Kidney (tissue), 14 donors: ENCODE results near the gene LRRTM3. TPM values are rescaled to one million over a fixed set of nuclear protein-coding genes. Genes with fewer than 3 reads are reported as not detected.

Experiments
- DNase-seq, 5 donors: peaks; one replicate each; pipeline ENCODE4 v3.0.0-alpha.2; 2013 to 2020
- FAIRE-seq: peaks from 2 replicates; lab custom pipeline; 2012; peaks lifted over from hg19 to GRCh38; lab: Jason Lieb, UNC
- H3K27ac ChIP-seq, 2 donors: one replicate each; pipeline ENCODE4 v1.7.0; 2013; ENCODE audit warnings: low read depth in 2 of 2, low read length in 2 of 2, inconsistent platforms in 1 of 2
- H3K27me3 ChIP-seq: one replicate; pipeline ENCODE4 v1.7.1; 2013; ENCODE audit warnings: low read length, inconsistent platforms; ENCODE audit not compliant: control insufficient read depth, insufficient read depth
- H3K36me3 ChIP-seq, 3 donors: one replicate each; pipeline versions ENCODE4 v1.7.0 to v1.7.1; 2013; ENCODE audit warnings: low read length in 3 of 3, control low read depth in 1 of 3, inconsistent platforms in 1 of 3; ENCODE audit not compliant: insufficient read depth in 3 of 3, control insufficient read depth in 2 of 3
- H3K4me1 ChIP-seq, 3 donors: one replicate each; pipeline versions ENCODE4 v1.7.0 to v1.7.1; 2013; ENCODE audit warnings: low read length in 3 of 3, inconsistent platforms in 1 of 3, low read depth in 1 of 3; ENCODE audit not compliant: control insufficient read depth in 2 of 3, insufficient read depth in 2 of 3
- H3K4me3 ChIP-seq, 3 donors: one replicate each; pipeline versions ENCODE4 v1.7.0 to v1.8.1; 2013; ENCODE audit warnings: low read length in 3 of 3, control low read depth in 1 of 3, inconsistent platforms in 1 of 3
- H3K9ac ChIP-seq, 3 donors: one replicate each; pipeline versions ENCODE4 v1.7.0 to v1.7.1; 2013; ENCODE audit warnings: low read length in 3 of 3, control low read depth in 1 of 3, inconsistent platforms in 1 of 3
- H3K9me3 ChIP-seq, 3 donors: one replicate each; pipeline versions ENCODE4 v1.7.0 to v1.7.1; 2013; ENCODE audit warnings: low read length in 3 of 3, control low read depth in 1 of 3, inconsistent platforms in 1 of 3; ENCODE audit not compliant: control insufficient read depth in 2 of 3, insufficient read depth in 1 of 3
- intact Hi-C: fragments of 100-400 bp; cut with DNase I; formaldehyde crosslinking; loops from one replicate; pipeline ENCODE4 v1.11.1; 2022
- polyA plus RNA-seq: library from polyadenylated mRNA; stranded (reverse); fragments of 350-450 nt; fragmentation: Illumina TruSeq; extraction: RNeasy Lipid Tissue Mini Kit (QIAGEN cat#74804); gene quantifications from one replicate; pipeline ENCODE4 v1.2.3, GENCODE V29; 2014; ENCODE audit warnings: low read depth, low replicate concordance; ENCODE audit not compliant: insufficient read depth
- total RNA-seq: library from RNA; stranded (reverse); fragmentation: NEBNext Ultra II Directional; extraction: Animal tissue kit (Norgen Biotek cat#: 25700); gene quantifications from one replicate; pipeline ENCODE4 v1.2.1, GENCODE V29; 2021
- TF ChIP-seq, protein P1 (sequence below): IDR thresholded peaks from 3 replicates; pipeline ENCODE4 v1.5.1; 2012; ENCODE audit warnings: mild to moderate bottlenecking, moderate library complexity, borderline replicate concordance; ENCODE audit not compliant: insufficient read depth; ENCODE audit errors: extremely low read depth
- donor health status: control.
- donor health status: control.
- donor health status: control.
- donor health status: control.
- donor health status: control.
- donor health status: DM: yes; HTN: yes; CAD: no.
- donor health status: Normal renal cell carcinoma (clear cell type).

Gene LRRTM3
- total and polyA plus RNA-seq, 2 donors from 2014 or later, result 0.22 TPM; not detected in 1

DNA sequence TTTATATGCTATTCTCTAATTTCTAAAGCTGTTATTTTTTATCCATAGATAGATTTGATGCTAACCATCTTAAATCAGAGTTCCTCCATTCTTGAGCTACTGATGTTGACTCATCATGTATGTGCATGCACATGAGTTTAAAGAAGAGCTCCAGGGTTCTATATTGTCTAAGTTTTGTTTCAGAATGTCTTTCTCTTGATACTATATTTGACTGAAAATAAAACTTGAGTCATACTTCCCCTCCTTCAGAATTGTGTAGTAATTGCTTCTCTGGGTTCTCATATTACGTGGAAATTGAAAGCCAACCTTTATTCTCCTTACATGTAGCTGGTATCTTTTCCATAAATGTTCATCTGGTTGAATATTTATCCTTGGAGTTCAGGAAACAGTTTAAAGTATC lies 89.4 kb downstream of the LRRTM3 start:
- TF ChIP-seq, protein P1, sequence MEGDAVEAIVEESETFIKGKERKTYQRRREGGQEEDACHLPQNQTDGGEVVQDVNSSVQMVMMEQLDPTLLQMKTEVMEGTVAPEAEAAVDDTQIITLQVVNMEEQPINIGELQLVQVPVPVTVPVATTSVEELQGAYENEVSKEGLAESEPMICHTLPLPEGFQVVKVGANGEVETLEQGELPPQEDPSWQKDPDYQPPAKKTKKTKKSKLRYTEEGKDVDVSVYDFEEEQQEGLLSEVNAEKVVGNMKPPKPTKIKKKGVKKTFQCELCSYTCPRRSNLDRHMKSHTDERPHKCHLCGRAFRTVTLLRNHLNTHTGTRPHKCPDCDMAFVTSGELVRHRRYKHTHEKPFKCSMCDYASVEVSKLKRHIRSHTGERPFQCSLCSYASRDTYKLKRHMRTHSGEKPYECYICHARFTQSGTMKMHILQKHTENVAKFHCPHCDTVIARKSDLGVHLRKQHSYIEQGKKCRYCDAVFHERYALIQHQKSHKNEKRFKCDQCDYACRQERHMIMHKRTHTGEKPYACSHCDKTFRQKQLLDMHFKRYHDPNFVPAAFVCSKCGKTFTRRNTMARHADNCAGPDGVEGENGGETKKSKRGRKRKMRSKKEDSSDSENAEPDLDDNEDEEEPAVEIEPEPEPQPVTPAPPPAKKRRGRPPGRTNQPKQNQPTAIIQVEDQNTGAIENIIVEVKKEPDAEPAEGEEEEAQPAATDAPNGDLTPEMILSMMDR, result no peak
- Histone ChIP-seq H3K9me3 (no peaks in the 10 kb centered on the region), H3K36me3 (no peaks in the 10 kb centered on the region), H3K27ac (no peak overlapping the region), H3K9ac (no peak overlapping the region), H3K4me3 (no peak overlapping the region), H3K4me1 (no peaks in the 10 kb centered on the region), H3K27me3 (no peaks in the 10 kb centered on the region)
- intact Hi-C loops, result no loop called here
- FAIRE-seq, result no peak
- DNase-seq, result no peak

DNA sequence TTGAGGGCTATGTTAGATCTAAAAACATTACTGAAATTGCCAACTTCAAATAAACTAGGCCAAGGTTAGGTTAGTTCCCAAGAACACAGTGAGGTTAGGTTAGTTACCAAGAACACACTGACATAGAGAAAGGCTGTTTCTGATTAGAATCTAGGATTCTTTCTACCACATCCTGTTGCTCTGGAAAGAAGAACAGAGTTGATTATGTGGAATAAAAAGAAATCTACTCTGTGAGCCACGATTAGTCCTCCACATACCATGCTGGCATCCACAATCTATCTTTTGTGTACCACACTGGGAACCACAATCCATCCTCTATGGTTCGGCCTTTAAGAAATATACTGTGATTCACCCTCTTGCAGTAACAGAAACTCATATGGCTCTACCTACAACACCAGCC lies 91.4 kb downstream of the LRRTM3 start:
- intact Hi-C loops, result no loop called here
- H3K27ac ChIP-seq, result no peak overlapping the region
- H3K36me3 ChIP-seq, result no peaks in the 10 kb centered on the region
- H3K4me3 ChIP-seq, result no peak overlapping the region
- TF ChIP-seq, protein P1, result no peak
- DNase-seq (no peak), FAIRE-seq (no peak)
- H3K9me3 ChIP-seq, result no peaks in the 10 kb centered on the region
- H3K9ac ChIP-seq, result no peak overlapping the region
- no peaks in the 10 kb centered on the region for H3K27me3 ChIP-seq
- H3K4me1 ChIP-seq, result no peaks in the 10 kb centered on the region

DNA sequence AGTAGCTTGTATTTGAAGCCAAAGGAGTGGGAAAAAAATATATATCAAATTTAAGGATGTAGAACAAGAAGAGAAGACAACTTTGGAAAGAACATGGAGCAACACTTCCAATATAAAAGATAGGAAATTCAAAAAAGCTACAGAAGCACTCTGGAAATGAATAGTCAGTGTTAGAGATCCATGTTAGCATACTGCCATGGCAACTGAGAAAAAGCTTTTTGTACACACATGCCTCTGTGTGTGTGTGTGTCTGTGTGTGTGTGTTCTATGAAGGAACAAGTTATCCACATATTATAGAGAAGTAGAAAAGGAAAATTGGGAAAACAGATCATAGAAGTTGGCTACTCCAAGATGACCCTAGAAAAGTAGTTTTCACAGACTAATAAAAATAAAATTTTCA lies 96.3 kb downstream of the LRRTM3 start:
- Histone ChIP-seq H3K9ac (no peak overlapping the region), H3K4me1 (no peaks in the 10 kb centered on the region), H3K9me3 (no peaks in the 10 kb centered on the region), H3K27ac (no peak overlapping the region), H3K27me3 (no peaks in the 10 kb centered on the region), H3K4me3 (no peak overlapping the region), H3K36me3 (no peaks in the 10 kb centered on the region)
- TF ChIP-seq, protein P1, result no peak
- DNase-seq (no peak), FAIRE-seq (no peak)
- intact Hi-C loops, result no loop called here

DNA sequence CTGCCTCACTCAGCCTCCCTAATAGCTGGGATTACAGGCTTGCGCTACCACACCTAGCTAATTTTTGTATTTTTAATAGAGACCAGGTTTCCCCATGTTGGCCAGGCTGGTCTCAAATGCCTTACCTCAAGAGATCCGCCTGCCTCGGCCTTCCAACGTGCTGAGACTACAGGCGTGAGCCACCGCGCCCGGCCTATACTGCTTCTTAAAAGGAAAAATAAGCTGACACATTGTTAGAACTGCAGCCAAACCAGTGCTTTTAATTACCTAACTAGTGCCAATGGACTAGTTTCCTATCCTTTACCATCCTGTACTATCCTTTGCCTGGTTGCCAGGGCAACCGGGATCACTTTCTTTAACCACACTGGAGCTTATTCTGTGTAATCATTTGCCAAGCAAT lies 108.0 kb downstream of the LRRTM3 start:
- DNase-seq, result peak in 1 of 5 donors; percentile 32
- Histone ChIP-seq H3K27me3 (no peaks in the 10 kb centered on the region), H3K9me3 (no peaks in the 10 kb centered on the region), H3K4me3 (no peak overlapping the region), H3K36me3 (no peaks in the 10 kb centered on the region), H3K4me1 (no peaks in the 10 kb centered on the region), H3K27ac (no peak overlapping the region), H3K9ac (no peak overlapping the region)
- TF ChIP-seq, protein P1, result no peak
- intact Hi-C loops, result no loop called here
- FAIRE-seq, result no peak
